ENCODE data around the gene ARG1.

The ARG1 gene

GRCh38 chr6:131555992-131556391 is 17.0 kb upstream of the ARG1 start:
- Histone ChIP-seq H3K4me1 (ENCODE audit: low read length) (no peaks in the 10 kb centered on the region), H3K4me3 (ENCODE audit: low read length) (no peak overlapping the region), H3K79me2 (ENCODE audit: low read length) (no peaks in the 10 kb centered on the region), H3K36me3 (replicated peaks; ENCODE audit: low read depth, low read length) (no peaks in the 10 kb centered on the region), H2AFZ (ENCODE audit: low read depth, low read length) (no peak overlapping the region), H3K4me2 (ENCODE audit: low read length) (no peak overlapping the region), H3K27me3 (ENCODE audit: low read depth, low read length) (no peaks in the 10 kb centered on the region), H3K27ac (ENCODE audit: low read length) (no peak overlapping the region), H3K9me3 (ENCODE audit: insufficient read depth, low read length) (no peaks in the 10 kb centered on the region), H3K9ac (ENCODE audit: low read length) (no peak overlapping the region), H4K20me1 (ENCODE audit: insufficient read depth, low read length) (no peaks in the 10 kb centered on the region)
- TF ChIP-seq EZH2phosphoT487 (IDR thresholded peaks at IDR 0.05; ENCODE audit: low read depth): no peak
- no peak for TF ChIP-seq CTCF (IDR thresholded peaks at IDR 0.05; ENCODE audit: low read depth, low read length)

- no peaks in the 10 kb centered on the region for H3K79me2 ChIP-seq (ENCODE audit: low read length)
- H3K36me3 ChIP-seq (replicated peaks; ENCODE audit: low read depth, low read length): no peaks in the 10 kb centered on the region
- no peak overlapping the region for H2AFZ ChIP-seq (ENCODE audit: low read depth, low read length)
- no peaks in the 10 kb centered on the region for H3K27me3 ChIP-seq (ENCODE audit: low read depth, low read length)
- no peaks in the 10 kb centered on the region for H3K9me3 ChIP-seq (ENCODE audit: insufficient read depth, low read length)
- no peak overlapping the region for H3K27ac ChIP-seq (ENCODE audit: low read length)
- no peak overlapping the region for H3K4me2 ChIP-seq (ENCODE audit: low read length)
- no peaks in the 10 kb centered on the region for H4K20me1 ChIP-seq (ENCODE audit: insufficient read depth, low read length)
- no peak overlapping the region for H3K4me3 ChIP-seq (ENCODE audit: low read length)
- H3K9ac ChIP-seq (ENCODE audit: low read length): no peak overlapping the region
- H3K4me1 ChIP-seq (ENCODE audit: low read length): no peaks in the 10 kb centered on the region
- no peak for TF ChIP-seq EZH2phosphoT487 (IDR thresholded peaks at IDR 0.05; ENCODE audit: low read depth)
- TF ChIP-seq CTCF (IDR thresholded peaks at IDR 0.05; ENCODE audit: low read depth, low read length): no peak
Observed at GRCh38 chr6:131558922-131559321, 14.1 kb upstream of the ARG1 start.

DNA sequence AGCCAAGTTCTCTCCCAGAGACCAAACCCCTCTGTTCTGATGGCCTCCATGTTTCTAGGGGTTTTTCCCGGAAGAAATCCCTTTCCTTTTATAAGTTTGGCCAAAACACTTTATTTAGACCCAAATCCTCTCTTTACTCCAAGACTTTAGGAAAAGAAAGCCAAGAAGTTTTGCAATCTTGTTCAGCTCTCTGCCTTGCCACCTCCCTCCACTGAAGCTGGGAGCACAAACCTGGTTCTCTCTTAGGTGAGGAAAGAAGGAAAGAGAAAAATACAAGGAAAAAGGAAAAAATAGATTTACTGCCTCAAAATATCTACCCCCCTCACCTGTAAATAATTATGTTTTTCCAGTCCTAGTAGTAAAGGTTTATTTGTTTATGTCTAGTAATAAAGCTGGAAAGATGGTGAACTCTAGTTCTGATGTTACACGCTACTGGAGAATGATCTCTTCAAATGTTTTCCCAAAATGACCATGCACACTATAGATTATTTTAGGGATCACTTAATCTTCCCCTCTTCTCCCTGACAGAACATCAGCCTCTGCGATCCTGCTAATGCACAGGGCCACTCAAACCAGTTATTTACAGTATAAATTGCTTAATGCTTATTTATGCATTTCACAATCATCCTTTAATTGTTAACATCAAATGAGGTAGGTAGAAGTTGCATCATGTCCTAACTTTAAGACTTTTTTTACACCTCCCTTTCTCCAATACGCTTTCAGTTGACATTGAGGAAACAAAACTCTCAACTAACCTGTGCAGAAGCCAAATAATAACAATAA is 10.9 kb upstream of the ARG1 start:
- no peaks in the 10 kb centered on the region for H4K20me1 ChIP-seq (ENCODE audit: insufficient read depth, low read length)
- H3K27me3 ChIP-seq (ENCODE audit: low read depth, low read length): no peaks in the 10 kb centered on the region
- H3K27ac ChIP-seq (ENCODE audit: low read length): no peak overlapping the region
- no peak overlapping the region for H2AFZ ChIP-seq (ENCODE audit: low read depth, low read length)
- H3K4me1 ChIP-seq (ENCODE audit: low read length): no peaks in the 10 kb centered on the region
- no peak overlapping the region for H3K9ac ChIP-seq (ENCODE audit: low read length)
- no peak overlapping the region for H3K4me3 ChIP-seq (ENCODE audit: low read length)
- H3K79me2 ChIP-seq (ENCODE audit: low read length): no peaks in the 10 kb centered on the region
- H3K36me3 ChIP-seq (replicated peaks; ENCODE audit: low read depth, low read length): no peaks in the 10 kb centered on the region
- H3K4me2 ChIP-seq (ENCODE audit: low read length): no peak overlapping the region
- TF ChIP-seq CTCF (IDR thresholded peaks at IDR 0.05; ENCODE audit: low read depth, low read length) (no peak), EZH2phosphoT487 (IDR thresholded peaks at IDR 0.05; ENCODE audit: low read depth) (no peak)
- no peaks in the 10 kb centered on the region for H3K9me3 ChIP-seq (ENCODE audit: insufficient read depth, low read length)

GRCh38 chr6:131565056-131565455 is 8.0 kb upstream of the ARG1 start:
- TF ChIP-seq CTCF (IDR thresholded peaks at IDR 0.05; ENCODE audit: low read depth, low read length): no peak
- no peaks in the 10 kb centered on the region for H3K36me3 ChIP-seq (replicated peaks; ENCODE audit: low read depth, low read length)
- H3K27me3 ChIP-seq (ENCODE audit: low read depth, low read length): no peaks in the 10 kb centered on the region
- no peak overlapping the region for H3K9ac ChIP-seq (ENCODE audit: low read length)
- no peak overlapping the region for H3K27ac ChIP-seq (ENCODE audit: low read length)
- H2AFZ ChIP-seq (ENCODE audit: low read depth, low read length): no peak overlapping the region
- no peaks in the 10 kb centered on the region for H3K79me2 ChIP-seq (ENCODE audit: low read length)
- no peak overlapping the region for H3K4me2 ChIP-seq (ENCODE audit: low read length)
- H3K4me3 ChIP-seq (ENCODE audit: low read length): no peak overlapping the region
- no peaks in the 10 kb centered on the region for H3K4me1 ChIP-seq (ENCODE audit: low read length)
- H3K9me3 ChIP-seq (ENCODE audit: insufficient read depth, low read length): no peaks in the 10 kb centered on the region
- H4K20me1 ChIP-seq (ENCODE audit: insufficient read depth, low read length): no peaks in the 10 kb centered on the region

Data from OCI-LY3 (cell line).